EL (cell line): ENCODE measurements around the gene CACNA1C.

ENCODE experiments used
- DNase-seq: peaks from one replicate; pipeline ENCODE4 v3.0.0-alpha.2; 2016

The CACNA1C gene

GRCh38 chr12:2239381-2239871 is 186.6 kb downstream of the CACNA1C start:
- no peak for DNase-seq

GRCh38 chr12:2240390-2240789 is 187.6 kb downstream of the CACNA1C start:
- no peak for DNase-seq

GRCh38 chr12:2240984-2241383 is 188.2 kb downstream of the CACNA1C start:
- DNase-seq: no peak

GRCh38 chr12:2242216-2242615 is 189.4 kb downstream of the CACNA1C start:
- DNase-seq: no peak

GRCh38 chr12:2242816-2243215 is 190.0 kb downstream of the CACNA1C start:
- DNase-seq: no peak

- peak; percentile 64 for DNase-seq
These were observed 190.5 kb downstream of the CACNA1C start for GRCh38 chr12:2243275-2243674.

GRCh38 chr12:2244013-2244861 is 191.4 kb downstream of the CACNA1C start:
- DNase-seq: peak; percentile 95

GRCh38 chr12:2246358-2246757 is 193.6 kb downstream of the CACNA1C start:
- DNase-seq: no peak

- DNase-seq: no peak
These were observed 194.3 kb downstream of the CACNA1C start for GRCh38 chr12:2247120-2247519.

- no peak for DNase-seq
These were observed 194.8 kb downstream of the CACNA1C start for GRCh38 chr12:2247596-2247995.

GRCh38 chr12:2248087-2248900 is 195.5 kb downstream of the CACNA1C start:
- peak; percentile 71 for DNase-seq

- DNase-seq: peak; percentile 75
These were observed 196.2 kb downstream of the CACNA1C start for GRCh38 chr12:2248901-2249381.

- DNase-seq: peak; percentile 39
These were observed 198.0 kb downstream of the CACNA1C start for GRCh38 chr12:2250797-2251196.

- DNase-seq: no peak
These were observed 198.9 kb downstream of the CACNA1C start for GRCh38 chr12:2251526-2252209.

GRCh38 chr12:2255311-2255710 is 202.5 kb downstream of the CACNA1C start:
- no peak for DNase-seq

GRCh38 chr12:2255731-2256130 is 202.9 kb downstream of the CACNA1C start:
- DNase-seq: peak; percentile 40

- DNase-seq: peak; percentile 95
These were observed 203.7 kb downstream of the CACNA1C start for GRCh38 chr12:2256453-2256852.

- DNase-seq: peak; percentile 93
These were observed 204.1 kb downstream of the CACNA1C start for GRCh38 chr12:2256915-2257314.

- DNase-seq: peak; percentile 58
These were observed 205.2 kb downstream of the CACNA1C start for GRCh38 chr12:2258025-2258424.

- no peak for DNase-seq
These were observed 206.6 kb downstream of the CACNA1C start for GRCh38 chr12:2259369-2259768.

GRCh38 chr12:2260441-2260840 is 207.7 kb downstream of the CACNA1C start:
- no peak for DNase-seq

- DNase-seq: no peak
These were observed 208.9 kb downstream of the CACNA1C start for GRCh38 chr12:2261708-2262107.

GRCh38 chr12:2262449-2262848 is 209.7 kb downstream of the CACNA1C start:
- DNase-seq: peak; percentile 50
